ENCODE results near the gene ACTR2.

The ACTR2 gene

DNA sequence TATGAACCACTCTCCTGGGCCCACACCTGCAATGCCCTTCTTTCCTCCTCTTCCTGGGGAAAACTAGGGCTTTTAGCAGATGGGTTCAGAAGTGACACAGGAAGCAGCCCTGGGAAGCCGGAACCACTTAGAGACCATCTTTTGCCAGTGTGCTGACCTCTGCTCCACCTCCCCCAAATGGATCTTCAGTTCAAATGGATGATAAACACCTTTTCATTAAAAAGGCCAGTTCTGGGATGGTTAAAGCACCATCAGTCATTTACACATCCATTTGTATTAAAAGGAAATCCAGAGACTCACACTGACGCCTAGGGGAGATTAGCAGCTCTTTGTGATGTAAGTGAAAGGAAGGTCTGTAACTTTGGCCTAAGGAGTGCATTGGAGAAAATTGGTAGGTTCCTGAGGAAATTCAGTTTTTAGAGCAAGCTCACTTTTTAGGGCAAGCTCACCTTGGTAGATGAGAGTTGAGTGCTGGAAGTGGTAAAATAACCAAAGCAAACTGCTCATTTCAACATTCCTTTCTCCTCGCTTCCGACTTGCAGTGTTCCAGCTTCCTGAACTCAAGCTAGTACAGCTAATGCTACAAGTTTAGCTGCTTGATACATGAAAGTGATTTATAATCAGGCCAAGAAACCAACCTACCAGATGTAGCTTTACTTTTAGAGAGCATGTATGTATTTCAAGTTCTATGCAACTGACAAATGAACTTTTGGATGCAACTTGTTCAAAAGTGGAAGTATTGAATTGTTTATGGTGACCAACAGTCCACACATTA, 47.7 kb downstream of the ACTR2 start:
- DNase-seq, result no peak
- intact Hi-C loops (cut with DNase I), result no loop called here

DNA sequence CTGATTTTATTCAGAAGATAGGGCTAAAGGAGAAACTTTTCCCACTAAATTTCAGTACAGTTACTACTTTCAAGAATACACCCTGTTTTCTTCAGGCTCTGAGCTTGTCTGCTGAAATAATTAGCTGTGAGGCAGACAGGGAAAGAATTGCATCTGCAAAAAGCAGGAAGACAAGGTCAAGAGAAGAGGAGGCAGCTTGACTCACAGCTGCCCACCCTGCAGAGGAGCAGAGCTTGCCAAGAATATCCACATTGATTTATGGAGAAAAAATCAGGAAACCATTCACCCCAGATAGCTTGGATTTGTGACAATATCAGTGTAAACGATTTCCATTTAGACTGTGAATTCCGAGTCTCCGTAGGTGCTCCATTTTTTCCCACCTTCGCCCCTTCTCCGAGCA, 49.0 kb downstream of the ACTR2 start:
- no peak for DNase-seq
- intact Hi-C loops (cut with DNase I), result no loop called here

DNA sequence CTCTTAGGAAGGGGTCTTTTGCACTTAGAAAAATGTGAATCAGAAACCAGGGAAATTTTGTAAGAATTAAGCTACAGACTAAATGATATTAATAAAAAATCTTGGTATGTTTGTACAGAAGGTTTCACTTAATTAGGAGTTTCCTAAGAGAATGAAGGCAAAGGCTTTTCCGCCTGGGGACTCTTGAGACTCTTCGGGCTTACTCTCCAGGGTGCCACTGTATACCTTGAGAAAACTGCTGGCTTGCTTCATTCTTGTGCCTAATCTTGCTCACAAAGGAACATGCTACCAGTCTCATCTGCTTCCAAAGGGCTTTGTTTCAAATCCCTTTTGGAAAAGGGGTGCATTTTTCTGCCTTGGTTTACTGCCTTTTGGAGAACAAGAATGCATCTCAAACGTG, 49.5 kb downstream of the ACTR2 start:
- DNase-seq, result no peak
- intact Hi-C loops (cut with DNase I), result no loop called here

DNA sequence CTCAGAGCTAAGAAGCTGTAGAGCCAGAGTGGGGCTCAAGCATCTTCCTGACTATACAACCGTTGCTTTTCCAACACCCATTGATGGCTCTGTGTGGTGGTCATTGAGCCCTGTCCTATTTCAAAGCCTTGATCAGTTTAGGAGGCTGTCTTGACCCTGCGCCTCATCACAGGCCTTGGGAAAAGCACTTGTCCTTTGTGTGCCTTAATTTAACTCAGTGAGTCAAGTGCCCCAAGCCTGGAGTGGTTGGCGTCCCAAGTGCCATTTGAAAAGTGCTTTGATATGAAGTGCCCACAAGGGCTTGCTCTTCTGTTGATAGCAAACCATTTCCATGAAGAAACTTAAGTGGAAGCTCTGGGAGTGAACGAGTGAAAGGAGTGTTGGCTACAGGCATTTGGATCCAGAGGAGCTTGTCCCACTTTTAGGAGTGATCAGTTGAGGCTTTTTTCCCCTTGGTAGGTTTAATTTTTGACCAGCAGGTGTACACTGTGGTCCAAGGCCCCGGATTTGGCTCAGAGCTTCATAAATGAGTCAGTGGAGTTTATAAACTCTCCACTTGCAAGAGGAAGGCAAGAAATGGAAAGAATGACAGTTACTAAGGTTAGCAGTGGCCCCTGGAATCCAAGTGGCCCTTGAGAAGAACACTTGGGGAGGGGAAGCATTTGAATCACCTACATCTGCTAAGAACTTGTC, 50.3 kb downstream of the ACTR2 start:
- no peak for DNase-seq
- intact Hi-C loops (cut with DNase I), result no loop called here

DNA sequence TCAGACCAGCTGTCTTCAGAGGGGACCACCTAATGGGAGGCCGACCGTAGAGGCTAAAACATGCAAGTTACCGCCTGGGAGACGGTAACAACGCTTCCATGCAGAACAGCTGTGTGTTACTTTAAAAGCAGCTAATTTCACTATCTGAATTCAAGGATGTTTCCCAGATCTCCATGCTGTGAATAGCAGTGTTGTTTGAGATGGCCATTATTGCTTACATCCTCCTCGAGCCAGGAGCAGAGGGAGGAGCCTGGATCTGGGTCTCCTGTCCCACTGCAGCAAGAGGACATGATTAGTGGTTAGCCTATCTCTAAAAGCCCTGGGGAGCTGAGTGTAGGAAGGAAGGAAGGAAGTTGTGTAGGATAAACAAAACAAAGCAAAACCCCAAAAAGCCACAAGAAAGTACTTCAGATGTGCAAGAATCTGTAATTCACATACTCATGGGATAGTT, 50.9 kb downstream of the ACTR2 start:
- no peak for DNase-seq
- intact Hi-C loops (cut with DNase I), result no loop called here

DNA sequence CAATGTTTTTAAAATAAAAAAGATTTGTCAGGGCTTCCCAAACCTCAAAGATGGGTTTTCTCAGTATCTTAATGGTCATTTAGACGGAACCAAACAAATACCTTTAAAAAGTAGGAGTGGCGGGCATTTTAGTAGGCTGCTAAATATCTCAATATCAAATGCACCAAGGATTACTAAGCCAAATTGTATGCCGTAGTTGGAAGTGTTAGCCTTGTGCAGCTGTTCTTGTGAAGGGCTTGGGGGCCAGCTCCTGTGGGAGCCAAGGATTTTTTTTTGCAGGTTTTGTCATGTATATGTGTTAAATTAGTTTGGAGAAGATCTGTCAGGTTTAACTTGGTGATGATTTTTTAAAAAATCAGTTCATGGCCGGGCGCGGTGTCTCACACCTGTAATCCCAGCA, 52.1 kb downstream of the ACTR2 start:
- DNase-seq, result no peak
- intact Hi-C loops (cut with DNase I), result no loop called here

DNA sequence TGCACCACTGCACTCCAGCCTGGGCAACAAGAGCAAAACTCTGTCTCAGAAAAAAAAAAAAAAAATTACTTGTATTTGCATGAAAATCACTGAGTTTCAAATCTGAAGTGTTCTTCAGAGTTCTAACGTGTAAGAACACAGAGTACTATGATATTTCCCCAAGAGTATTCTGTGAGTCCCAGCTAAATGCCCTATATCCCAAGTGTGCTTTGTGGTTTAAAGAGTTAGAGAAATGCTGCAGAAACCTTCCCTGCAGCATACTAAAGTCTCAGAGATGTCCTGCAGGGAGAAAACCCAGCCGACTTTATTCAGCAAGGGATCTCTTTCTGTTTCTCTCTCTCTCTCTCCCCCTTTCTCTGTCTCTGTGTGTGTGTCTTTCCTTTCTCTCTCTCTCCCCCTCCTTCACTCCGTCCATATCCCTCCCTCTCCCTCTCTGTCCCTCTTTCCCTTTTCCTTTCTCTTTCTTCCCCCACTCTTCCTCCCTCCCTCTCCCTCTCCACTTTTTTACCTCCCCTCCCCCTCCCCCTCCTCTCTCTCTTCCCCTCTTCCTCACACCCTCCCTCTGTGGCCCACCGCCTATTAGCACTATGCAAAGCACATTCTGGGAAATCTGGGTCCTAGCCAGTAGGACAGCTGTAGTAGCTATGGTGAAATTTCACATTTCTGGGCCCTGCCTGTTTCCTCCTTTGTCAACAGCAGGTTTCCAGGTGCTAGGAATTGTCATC, 54.2 kb downstream of the ACTR2 start:
- intact Hi-C loops (cut with DNase I), result no loop called here
- peak in 1 of 42 donors; percentile 25 for DNase-seq

DNA sequence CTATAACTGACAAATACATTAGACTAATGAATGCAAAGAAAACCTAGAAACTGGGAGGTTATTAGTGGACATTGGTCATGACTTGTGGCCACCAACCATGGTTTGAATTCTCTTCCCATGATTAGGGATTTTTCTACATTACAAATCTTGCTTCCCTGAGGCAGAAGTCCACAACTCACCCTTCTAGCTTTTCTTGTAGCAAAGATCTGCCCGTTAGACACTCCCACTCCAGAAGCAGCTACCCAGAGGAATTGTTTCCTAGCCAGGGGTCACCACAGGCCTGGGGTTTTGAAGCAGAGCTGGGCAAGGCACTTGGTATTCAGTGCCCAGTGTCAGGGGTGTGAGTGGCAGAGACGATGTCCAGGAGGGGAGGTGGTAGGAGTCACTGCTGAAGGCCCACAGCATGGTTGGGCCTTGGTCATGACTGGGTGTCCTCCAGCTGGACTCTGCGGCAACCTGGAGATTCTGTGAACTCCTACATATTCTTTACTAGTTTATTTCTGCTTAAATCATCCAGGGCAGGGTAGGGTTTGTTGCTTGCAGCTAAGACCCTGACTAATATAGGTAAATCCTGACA, 54.9 kb downstream of the ACTR2 start:
- DNase-seq, result peak in 5 of 42 donors; percentile 9 to 41 (median 24)
- intact Hi-C loops (cut with DNase I), result no loop called here

DNA sequence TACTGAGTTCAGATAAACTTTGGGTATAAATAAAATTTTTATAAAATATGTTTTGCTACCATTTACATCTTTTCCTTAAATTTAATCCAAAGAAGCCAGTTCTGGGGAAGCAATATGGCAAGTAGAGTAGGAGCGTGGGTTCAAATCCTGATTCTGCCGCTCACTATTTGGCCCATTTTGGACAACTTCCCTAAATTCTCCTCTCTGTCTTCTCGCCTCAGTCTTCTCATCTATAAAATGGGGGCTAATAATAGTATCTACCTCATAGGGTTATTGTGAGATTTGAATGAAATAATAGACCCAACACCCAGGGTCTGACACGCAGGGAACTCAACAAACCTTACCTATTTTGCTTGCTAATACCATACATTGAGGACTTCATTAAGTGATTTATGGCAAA, 59.7 kb downstream of the ACTR2 start:
- intact Hi-C loops (cut with DNase I), result no loop called here
- DNase-seq, result no peak

DNA sequence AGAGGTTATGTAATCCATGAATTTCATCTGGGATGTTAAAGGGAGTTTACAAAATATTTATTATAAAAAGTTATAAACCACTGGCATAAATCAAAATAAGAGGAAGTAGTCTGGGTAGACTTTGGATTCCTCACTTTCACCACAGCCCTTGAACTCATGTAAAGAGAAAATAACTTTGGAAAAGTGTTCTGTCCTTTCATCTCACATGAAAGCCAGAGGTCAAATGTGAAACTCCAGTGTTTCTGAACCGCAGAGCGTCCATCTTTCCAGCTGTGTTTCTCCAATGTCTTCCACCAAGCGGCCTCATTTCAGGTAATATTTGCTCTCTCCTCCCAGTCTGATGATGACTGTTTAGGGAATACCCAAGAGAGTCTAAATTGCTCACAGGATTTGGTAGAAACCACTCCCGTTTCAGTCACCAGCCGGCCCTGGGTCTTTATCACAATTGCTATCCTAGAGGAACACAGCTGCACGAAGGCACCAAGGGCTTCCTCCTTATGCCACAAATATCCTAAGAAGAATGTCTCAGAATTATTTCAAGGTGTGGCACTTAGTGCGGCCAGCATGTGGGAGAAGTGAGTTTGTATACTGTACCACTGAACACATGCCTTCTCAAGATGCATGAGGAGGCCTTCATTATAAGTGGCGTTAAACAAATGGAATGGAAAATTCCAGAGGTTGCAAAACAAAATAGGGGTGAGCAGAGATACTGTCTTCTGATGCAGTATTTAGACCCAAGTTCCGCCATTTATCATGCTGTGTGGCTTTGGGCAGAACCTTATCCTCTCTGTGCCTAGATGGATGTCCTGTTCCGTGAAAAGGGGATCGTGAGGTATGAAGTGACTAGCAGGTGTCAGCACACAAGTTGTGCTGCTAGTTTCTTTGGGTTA, 63.8 kb downstream of the ACTR2 start:
- no peak for DNase-seq
- intact Hi-C loops (cut with DNase I), result no loop called here

DNA sequence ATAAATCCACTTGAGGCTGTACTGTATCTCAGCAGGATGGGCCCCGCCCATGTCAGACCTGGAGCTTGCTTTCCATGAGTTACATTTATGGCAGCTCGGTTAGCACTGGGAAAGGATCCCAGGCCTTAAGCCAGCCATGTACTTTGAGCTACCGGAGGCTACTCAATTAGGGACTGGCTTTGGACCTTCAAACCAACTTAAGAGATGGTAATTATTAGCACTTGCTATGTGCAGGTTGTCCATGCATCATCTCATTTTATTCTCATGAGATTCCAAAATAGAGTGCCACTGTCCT, 64.4 kb downstream of the ACTR2 start:
- no peak for DNase-seq
- intact Hi-C loops (cut with DNase I), result no loop called here

DNA sequence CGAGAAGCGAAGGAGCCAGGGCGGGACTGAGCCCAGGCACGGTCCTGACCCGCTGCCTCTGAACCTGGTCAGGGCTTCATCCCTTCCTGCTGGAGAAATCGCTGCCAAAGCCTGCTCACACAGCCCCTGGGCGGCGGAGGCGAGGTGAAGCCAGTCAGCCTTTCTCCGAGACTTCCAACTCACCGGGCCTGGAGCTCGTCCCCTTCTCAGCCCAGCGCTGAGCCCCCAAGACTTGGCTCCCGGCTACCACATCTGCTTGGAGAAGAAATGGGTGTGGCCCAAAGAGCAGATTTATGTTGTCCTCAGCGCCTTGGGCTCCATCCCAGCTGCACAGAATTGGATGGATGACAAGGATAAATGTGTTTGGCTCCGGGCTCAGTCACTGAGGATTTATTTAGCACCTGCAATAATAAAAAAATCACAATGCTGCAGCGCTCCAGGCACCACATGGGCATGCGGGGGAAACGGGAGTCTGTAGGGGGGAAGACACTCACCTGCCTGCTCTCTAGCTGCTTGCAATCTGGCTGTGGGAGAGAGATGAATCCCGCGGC, 64.9 kb downstream of the ACTR2 start:
- DNase-seq, result peak in 5 of 42 donors; percentile 28 to 45 (median 31)
- intact Hi-C loops (cut with DNase I), result no loop called here

DNA sequence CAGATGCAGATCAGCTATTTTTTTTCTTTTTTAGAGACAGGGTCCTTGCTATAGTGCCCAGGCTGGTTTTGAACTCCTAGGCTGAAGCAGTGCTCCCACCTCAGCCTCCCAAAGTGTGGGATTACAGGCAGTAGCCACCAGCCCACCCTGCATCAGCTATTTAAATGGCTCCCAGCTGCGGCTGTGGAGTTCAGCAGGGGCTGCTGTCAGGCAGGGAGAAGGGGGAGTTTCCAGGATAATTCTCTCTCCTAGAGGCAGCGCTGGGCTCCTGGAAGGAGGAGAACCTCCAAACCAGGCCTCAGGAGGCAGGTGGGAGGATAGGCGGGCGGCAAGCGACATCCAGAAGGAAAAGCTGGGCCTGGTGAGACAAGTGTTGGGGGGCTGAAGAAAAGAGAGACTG, 65.7 kb downstream of the ACTR2 start:
- DNase-seq, result no peak
- intact Hi-C loops (cut with DNase I), result no loop called here

DNA sequence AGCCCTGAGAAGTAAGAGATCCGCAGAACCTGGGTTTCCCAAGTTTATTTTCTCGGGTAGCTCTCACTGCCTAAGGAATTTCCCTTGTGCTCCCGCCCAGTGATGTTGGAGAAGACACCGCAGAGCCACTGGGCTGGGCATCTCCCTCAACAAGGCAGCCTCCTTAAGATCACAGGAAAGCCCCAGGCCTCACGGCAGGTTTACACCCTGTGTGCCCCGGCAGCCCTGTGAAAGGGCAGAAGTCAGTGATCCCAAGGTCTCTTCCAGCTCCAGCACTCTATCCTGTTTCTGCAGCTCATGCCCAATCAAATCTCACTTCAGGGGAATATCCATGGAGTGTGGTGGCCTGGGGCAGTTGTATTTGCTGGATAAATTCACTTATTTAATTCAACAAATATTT, 66.5 kb downstream of the ACTR2 start:
- no peak for DNase-seq
- intact Hi-C loops (cut with DNase I), result no loop called here

DNA sequence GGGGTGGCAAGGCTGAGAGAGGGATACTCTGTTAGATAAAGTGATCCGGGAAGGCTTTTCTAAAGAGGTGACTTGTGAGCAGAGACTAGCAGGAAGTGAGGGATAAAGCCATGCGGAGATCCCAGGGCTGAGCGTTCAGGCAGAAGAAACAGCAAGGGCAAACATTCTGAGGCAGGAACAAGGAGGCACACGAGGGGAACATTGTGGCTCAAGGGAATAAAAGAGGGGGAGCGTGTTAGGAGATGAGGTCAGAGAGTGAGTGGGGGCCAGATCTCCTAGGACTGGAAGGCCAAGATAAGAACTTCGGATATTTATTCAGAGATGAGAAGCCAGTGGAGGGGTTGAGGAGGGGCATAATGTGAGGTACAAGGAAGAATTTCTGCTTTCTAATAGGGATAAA, 67.1 kb downstream of the ACTR2 start:
- no peak for DNase-seq
- intact Hi-C loops (cut with DNase I), result no loop called here

DNA sequence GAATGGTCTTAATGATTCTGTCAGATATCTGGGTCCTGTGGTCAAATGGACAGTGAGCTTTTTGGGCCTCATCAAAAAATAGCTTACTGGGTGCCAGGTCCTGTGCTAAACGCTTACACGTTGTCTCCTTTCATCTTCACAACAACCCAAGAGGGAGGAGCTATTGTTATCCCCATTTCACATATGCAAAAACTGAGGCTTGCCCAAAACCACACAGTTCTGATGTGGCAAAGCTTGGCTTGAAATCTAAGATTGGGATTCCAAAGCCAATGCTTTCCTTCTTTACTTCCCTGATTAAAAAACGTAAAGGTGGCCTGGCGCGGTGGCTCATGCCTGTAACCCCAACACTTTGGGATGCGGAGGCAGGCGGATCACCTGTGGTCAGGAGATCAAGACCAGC, 69.3 kb downstream of the ACTR2 start:
- DNase-seq, result no peak
- intact Hi-C loops (cut with DNase I), result no loop called here

DNA sequence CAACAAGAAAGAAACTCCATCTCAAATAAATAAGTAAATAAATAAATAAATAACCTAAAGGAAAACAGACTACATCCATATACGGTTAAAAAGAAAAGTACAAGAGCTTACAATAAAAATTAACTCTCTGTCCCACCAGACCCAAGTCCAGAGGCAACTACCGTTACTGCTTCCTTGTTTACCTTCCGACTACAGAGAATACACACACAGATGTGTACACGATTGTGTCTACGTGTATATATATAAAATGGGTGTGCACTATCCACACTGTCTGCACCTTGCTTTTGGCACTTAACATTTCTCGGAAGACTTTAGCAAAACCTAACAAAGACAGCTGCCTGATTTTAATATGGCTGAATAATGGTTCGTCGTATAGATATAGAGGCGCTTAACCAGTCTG, 69.9 kb downstream of the ACTR2 start:
- DNase-seq, result no peak
- intact Hi-C loops (cut with DNase I), result no loop called here

DNA sequence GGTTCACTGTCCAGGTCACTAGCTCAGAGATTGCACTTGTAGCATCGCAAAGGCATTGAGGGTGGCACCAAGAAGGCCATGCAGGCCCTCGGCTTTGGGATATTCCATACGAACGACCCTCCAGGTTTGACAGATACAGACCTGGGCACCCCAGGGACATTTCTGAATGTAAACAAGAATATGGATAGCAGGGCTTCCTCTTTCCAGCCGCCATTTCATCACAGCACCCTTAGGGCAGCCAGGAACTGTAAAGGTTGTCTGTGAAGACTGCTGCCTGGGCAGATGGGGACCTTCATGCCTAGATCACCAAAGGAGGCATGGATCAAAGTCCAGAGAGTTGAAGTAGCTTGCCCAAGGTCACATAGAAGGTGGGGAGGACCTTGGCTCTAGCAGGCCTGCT, 70.5 kb downstream of the ACTR2 start:
- no peak for DNase-seq
- intact Hi-C loops (cut with DNase I), result no loop called here

DNA sequence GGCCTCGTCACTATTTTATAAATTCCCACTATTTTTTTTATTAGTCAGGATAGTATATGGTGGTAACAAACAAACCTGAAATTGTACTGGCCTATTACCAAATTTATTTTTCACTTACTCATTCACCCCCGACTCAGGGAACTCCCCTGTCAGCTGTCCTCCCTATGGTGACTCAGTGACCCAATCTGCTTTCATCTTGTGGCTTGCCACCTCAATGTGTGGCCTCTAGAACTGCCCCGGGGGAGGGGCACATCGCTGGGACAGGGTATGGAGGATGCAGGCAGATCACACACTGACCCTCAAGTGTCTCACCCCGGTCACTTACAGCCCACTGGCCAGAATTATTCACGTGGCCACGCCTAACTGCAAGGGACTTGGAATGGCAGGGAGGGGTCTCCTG, 71.6 kb downstream of the ACTR2 start:
- DNase-seq, result no peak
- intact Hi-C loops (cut with DNase I), result no loop called here
